H4 (cell line): ENCODE data around the gene CYP2W1. TPM values are rescaled to one million over a fixed set of nuclear protein-coding genes. Genes with fewer than 3 reads are reported as not detected.
"Not testable (repeated sequence)": the region's sequence is repeated elsewhere in the genome, so short reads cannot be mapped to it uniquely, and the experiment has no call there.

Source experiments
- DNase-seq: peaks from one replicate; pipeline ENCODE4 v3.0.0-alpha.2; 2015; ENCODE audit warnings: low spot score
- total RNA-seq: library from RNA; depleted of rRNA; stranded (reverse); fragments of >200 nt; shearing (Covaris generic); gene quantifications from 2 replicates; pipeline ENCODE4 v1.2.3, GENCODE V29; 2014

Gene CYP2W1
- total RNA-seq, 1 experiment from 2014 or later, result not detected

- DNase-seq, result no peak
Observed at GRCh38 chr7:996079-996872, 13.3 kb downstream of the CYP2W1 start.

- DNase-seq, result no peak
Observed at GRCh38 chr7:997404-998395, 14.7 kb downstream of the CYP2W1 start.

- no peak for DNase-seq
Observed at GRCh38 chr7:999149-999879, 16.3 kb downstream of the CYP2W1 start.

- no peak for DNase-seq
Observed at GRCh38 chr7:999941-1000935, 17.3 kb downstream of the CYP2W1 start.

- DNase-seq, result not testable (repeated sequence)
Observed at GRCh38 chr7:1001069-1001770, 18.2 kb downstream of the CYP2W1 start.

GRCh38 chr7:1002026-1002425 lies 19.0 kb downstream of the CYP2W1 start:
- not testable (repeated sequence) for DNase-seq

GRCh38 chr7:1002445-1002844 lies 19.5 kb downstream of the CYP2W1 start:
- not testable (repeated sequence) for DNase-seq

- no peak for DNase-seq
Observed at GRCh38 chr7:1004018-1004852, 21.3 kb downstream of the CYP2W1 start.

GRCh38 chr7:1005303-1005702 lies 22.3 kb downstream of the CYP2W1 start:
- DNase-seq, result no peak

GRCh38 chr7:1007901-1008300 lies 24.9 kb downstream of the CYP2W1 start:
- DNase-seq, result no peak

GRCh38 chr7:1008733-1009363 lies 25.9 kb downstream of the CYP2W1 start:
- no peak for DNase-seq

GRCh38 chr7:1009747-1010146 lies 26.8 kb downstream of the CYP2W1 start:
- DNase-seq, result no peak

GRCh38 chr7:1010226-1010625 lies 27.2 kb downstream of the CYP2W1 start:
- no peak for DNase-seq

- DNase-seq, result no peak
Observed at GRCh38 chr7:1011297-1012003, 28.5 kb downstream of the CYP2W1 start.

- no peak for DNase-seq
Observed at GRCh38 chr7:1012004-1012715, 29.2 kb downstream of the CYP2W1 start.

- DNase-seq, result no peak
Observed at GRCh38 chr7:1012716-1013095, 29.7 kb downstream of the CYP2W1 start.

- no peak for DNase-seq
Observed at GRCh38 chr7:1013581-1013980, 30.6 kb downstream of the CYP2W1 start.
